Measurements from ENCODE around the gene ACP4. TPM values are rescaled to one million over a fixed set of nuclear protein-coding genes. Genes with fewer than 3 reads are reported as not detected.

The ACP4 gene
- total RNA-seq, 2 donors from 2014 or later = not detected

- intact Hi-C loops (cut with DNase I) = no loop called here
- no peak for ATAC-seq
- DNase-seq = no peak
These were observed 43.6 kb downstream of the ACP4 start for GRCh38 chr19:50833802-50834167.

GRCh38 chr19:50835103-50835784 lies 45.0 kb downstream of the ACP4 start:
- no peak for DNase-seq
- peak in 1 of 2 donors; percentile 20 for ATAC-seq
- intact Hi-C loops (cut with DNase I) = no loop called here

- DNase-seq (peak; percentile 78), ATAC-seq (peak; percentile 89 to 98)
- intact Hi-C loops (cut with DNase I) = no loop called here
These were observed 45.7 kb downstream of the ACP4 start for GRCh38 chr19:50835785-50836542.

- DNase-seq (no peak), ATAC-seq (peak in 1 of 2 donors; percentile 5)
- intact Hi-C loops (cut with DNase I) = no loop called here
These were observed 46.5 kb downstream of the ACP4 start for GRCh38 chr19:50836543-50837195.

GRCh38 chr19:50837300-50837699 lies 47.1 kb downstream of the ACP4 start:
- ATAC-seq = no peak
- no peak for DNase-seq
- intact Hi-C loops (cut with DNase I) = no loop called here

GRCh38 chr19:50838239-50838638 lies 48.0 kb downstream of the ACP4 start:
- DNase-seq (no peak), ATAC-seq (no peak)
- intact Hi-C loops (cut with DNase I) = no loop called here

- intact Hi-C loops (cut with DNase I) = no loop called here
- no peak for ATAC-seq
- no peak for DNase-seq
These were observed 49.8 kb downstream of the ACP4 start for GRCh38 chr19:50839712-50840655.

GRCh38 chr19:50842130-50842529 lies 51.9 kb downstream of the ACP4 start:
- intact Hi-C loops (cut with DNase I) = no loop called here
- ATAC-seq (no peak), DNase-seq (no peak)

- ATAC-seq (no peak), DNase-seq (no peak)
- intact Hi-C loops (cut with DNase I) = no loop called here
These were observed 53.0 kb downstream of the ACP4 start for GRCh38 chr19:50843205-50843604.

GRCh38 chr19:50843701-50844221 lies 53.5 kb downstream of the ACP4 start:
- ATAC-seq = no peak
- intact Hi-C loops (cut with DNase I) = no loop called here

GRCh38 chr19:50844296-50844935 lies 54.2 kb downstream of the ACP4 start:
- DNase-seq = no peak
- no peak for ATAC-seq
- intact Hi-C loops (cut with DNase I) = no loop called here

More at GRCh38 chr19:50843701-50844221, 53.5 kb downstream of the ACP4 start:
- no peak for DNase-seq

Other genes with a start within 250 kb of the ACP4 start
- gene LRRC4B, start 222.0 kb upstream of the ACP4 start, total RNA-seq = 1 to 10 TPM; 1.4 to 2.9 TPM
- gene SYT3, start 150.5 kb upstream of the ACP4 start, total RNA-seq = under 1 TPM; 0.24 to 0.52 TPM
- gene C19orf81, start 141.0 kb upstream of the ACP4 start, total RNA-seq = 1 to 10 TPM; 1.3 to 2.0 TPM
- 1 to 10 TPM in 1 of 2 donors, under 1 TPM in 1; 0.62 to 1.2 TPM for gene SHANK1, start 70.6 kb upstream of the ACP4 start, total RNA-seq
- 1 to 10 TPM; 8.4 to 9.6 TPM for gene CLEC11A, start 67.1 kb upstream of the ACP4 start, total RNA-seq
- gene GPR32, start 20.0 kb upstream of the ACP4 start, total RNA-seq = not detected
- gene KLK1, start 33.4 kb downstream of the ACP4 start, total RNA-seq = under 1 TPM in 1 of 2 donors, not detected in 1; 0.27 TPM
- gene KLK15, start 43.2 kb downstream of the ACP4 start, total RNA-seq = not detected
- gene KLK3, start 64.5 kb downstream of the ACP4 start, total RNA-seq = not detected
- not detected for gene KLK2, start 83.0 kb downstream of the ACP4 start, total RNA-seq
- not detected for gene KLK4, start 121.0 kb downstream of the ACP4 start, total RNA-seq
- under 1 TPM in 1 of 2 donors, not detected in 1; 0.42 TPM for gene KLK5, start 162.6 kb downstream of the ACP4 start, total RNA-seq
- gene KLK6, start 179.2 kb downstream of the ACP4 start, total RNA-seq = not detected
- gene KLK7, start 193.5 kb downstream of the ACP4 start, total RNA-seq = under 1 TPM in 1 of 2 donors, not detected in 1; 0.16 TPM
- gene KLK8, start 211.2 kb downstream of the ACP4 start, total RNA-seq = under 1 TPM in 1 of 2 donors, not detected in 1; 0.53 TPM
- under 1 TPM; 0.26 to 0.32 TPM for gene KLK10, start 229.3 kb downstream of the ACP4 start, total RNA-seq
- gene KLK11, start 236.2 kb downstream of the ACP4 start, total RNA-seq = 1 to 10 TPM; 1.7 to 2.6 TPM
- gene KLK12, start 244.6 kb downstream of the ACP4 start, total RNA-seq = not detected

Measured in left cardiac atrium (tissue), 4 donors.